HG03175 (cell line): ENCODE data around the gene SLC43A2.
"Not testable (repeated sequence)": the region's sequence is repeated elsewhere in the genome, so short reads cannot be mapped to it uniquely, and the experiment has no call there.

Source experiments
- ATAC-seq: cut with Tn5 transposase; IDR thresholded peaks from one replicate; pipeline ENCODE4 v1.9.1; 2021; ENCODE audit warnings: mild to moderate bottlenecking, moderate library complexity; ENCODE audit not compliant: unreplicated experiment

The SLC43A2 gene

DNA sequence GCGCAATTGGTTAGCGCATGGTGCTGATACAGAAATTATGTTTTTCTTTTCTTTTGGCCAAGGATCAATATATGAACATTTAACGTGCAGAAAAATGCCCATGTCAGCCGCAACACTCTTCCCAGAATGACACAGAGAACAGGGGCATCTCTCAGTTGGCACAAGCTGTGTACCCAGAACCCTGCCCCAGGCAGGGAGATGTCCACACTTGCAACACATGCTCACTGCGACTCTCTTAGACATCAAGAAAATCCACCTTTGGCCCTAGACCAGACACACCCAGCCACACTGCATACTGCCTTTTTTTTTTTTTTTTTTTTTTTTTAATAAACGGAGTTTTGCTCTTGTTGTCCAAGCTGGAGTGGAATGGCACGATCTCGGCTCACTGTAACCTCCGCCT lies 83.0 kb downstream of the SLC43A2 start:
- no peak for ATAC-seq

DNA sequence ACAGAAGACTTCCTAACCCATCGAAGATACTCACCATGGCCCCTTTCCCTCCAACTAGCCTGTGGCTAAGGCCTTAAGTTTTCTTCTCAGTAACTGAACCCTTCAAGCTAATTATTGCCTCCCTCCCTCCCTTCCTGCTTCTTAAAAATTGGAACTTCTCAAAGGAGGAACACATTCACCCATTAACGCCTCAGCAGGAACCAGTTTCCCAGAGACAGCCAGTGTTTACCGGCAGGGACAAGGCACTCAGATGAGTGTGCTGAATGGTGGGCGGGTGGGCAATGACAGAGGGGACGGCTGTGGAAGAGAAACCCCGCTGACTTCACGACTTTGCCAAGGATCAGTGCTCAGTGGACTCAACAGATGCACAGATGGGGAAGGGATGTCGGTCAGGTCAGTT lies 86.3 kb downstream of the SLC43A2 start:
- ATAC-seq, result no peak

DNA sequence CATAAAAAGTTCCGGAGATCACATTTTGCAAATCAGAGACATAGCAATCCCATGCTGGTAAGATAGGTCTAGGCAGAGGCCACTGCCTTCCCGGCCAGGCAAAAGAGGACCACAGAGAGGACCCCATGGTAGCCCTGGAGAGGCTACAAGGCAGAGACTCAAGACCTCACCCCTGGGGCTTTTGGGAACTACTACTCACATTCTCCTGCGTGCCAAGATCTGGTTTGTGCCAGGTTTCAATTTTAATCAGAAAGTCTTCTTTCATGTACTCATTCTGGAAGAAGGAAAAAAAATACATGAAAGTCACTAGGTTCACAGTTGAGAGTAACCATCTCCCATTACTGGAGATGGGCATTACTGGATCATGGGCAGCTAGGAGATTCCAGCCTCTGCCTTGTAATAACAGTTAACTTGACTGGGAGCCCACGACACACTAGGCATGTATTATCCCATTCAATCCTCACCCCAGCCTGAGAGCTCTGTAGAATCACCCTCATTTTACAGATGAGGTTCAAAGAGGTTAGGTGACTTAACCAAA lies 87.2 kb downstream of the SLC43A2 start:
- ATAC-seq, result no peak

DNA sequence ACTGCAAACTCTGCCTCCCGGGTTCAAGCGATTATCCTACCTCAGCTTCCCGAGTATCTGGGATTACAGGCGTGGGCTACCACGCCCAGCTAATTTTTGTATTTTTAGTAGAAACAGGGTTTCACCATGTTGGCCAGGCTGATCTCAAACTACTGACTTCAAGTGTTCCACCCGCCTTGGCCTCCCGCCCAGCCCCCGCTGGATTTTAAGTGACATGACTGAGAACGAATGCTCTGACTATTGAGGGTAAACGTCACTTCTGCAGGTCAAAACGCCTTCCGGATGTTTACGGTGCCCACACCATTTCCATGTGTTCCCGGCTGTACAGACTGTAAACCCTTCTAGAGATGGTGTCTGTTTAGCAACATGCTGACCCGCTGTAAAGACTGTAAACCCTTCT lies 88.8 kb downstream of the SLC43A2 start:
- ATAC-seq, result no peak

DNA sequence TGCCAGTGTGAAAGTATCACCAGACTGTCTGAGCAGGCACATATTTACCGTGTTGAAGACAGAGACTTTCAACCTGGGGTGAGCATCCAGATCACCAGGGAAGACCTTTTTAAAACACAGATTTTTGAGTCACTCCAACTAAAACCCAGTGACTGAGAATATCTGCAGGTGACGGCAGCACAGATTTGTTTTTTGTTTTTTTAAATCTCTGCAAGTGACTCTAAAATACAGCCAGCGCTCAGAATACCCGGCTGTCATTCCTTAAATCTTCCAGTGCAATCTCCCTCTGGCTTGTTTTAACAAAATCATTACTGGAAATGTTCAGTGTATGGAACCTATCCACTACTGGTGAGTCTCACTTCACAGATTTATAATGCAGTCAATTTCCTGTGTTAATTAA lies 92.9 kb downstream of the SLC43A2 start:
- no peak for ATAC-seq

DNA sequence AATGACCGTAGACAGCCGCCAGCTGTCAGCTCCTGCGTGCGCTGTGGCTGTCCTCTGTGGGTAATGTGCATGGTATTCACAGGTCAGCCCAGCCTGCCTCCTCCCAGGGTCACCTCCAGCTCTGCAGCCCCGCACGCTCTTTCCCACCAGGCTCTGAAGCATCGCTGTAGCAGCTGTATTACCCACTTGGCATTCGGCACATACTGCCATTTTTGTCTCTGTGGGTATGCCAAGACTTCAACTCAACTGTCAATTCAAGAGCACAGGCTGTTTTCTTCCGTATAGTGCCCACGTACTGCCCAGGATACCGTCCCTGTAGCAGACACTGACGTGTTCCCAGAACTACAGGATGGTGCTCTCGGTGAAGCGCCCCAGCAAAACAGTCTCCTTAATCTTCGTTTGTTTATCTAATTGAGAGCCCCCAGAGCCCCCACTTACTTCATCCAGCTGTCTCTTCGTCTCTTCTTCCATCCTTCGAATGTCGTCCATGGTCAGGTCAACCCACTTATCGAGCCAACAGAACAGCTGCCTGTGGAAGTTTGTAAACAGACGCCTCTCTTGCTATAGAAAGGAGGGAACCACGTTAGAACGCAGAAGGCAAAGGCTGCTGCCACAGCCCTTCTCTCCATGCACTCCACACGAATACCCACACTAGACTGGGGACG lies 94.8 kb downstream of the SLC43A2 start:
- no peak for ATAC-seq

DNA sequence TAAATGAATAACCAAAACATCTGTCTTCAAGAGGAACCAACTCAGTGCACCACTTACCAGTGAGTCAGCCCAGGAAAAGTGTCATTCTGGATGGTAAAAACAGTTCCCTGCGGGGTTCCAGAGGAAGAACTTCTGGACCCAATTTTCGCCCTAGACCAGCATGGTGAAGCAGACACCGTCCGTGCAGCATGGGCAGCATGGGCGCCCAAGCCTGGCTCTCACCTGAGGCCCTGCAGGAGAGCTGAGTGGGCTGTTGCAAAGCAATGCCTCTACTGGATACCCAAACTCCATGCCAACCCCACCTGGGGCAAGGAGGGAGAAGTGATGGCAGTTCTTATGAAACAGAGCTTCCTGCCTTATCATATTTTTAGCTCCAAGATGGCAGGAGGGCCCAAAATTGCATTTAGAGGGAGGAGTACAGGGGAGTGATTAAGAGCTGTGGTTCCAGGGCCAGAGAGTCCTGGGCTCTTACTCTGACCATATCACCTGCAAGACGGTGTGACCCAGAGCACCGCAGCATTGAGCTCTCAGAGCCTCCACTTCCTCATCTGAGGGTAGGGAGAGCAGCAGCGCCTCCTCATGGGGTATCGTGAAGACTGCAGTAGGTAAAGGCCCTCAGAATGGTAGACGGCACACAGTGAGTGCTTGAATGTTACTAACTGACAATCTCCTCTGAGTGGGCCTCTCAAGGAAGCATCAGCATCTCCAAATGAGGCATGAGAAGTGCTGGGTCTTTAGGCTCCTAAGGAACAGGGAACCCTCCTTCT lies 95.6 kb downstream of the SLC43A2 start:
- no peak for ATAC-seq

DNA sequence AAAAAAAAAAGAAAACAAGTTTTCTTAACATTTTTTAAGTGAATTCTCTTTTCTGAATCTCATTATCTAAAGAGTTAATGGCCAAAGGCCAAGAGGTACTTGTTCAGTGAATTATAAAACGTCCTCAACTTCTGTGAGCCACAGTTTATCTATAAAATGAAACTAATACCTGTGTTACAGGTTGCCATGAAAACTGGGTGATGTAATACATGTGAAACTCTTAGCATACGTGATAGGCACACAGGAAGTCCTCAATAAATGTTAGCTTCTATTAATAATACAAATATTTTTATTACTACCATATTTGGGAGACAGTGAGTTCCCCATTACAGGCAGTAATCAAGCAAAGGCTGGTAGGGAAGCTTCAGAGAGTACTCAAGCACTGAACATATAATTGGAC lies 98.8 kb downstream of the SLC43A2 start:
- ATAC-seq, result no peak

DNA sequence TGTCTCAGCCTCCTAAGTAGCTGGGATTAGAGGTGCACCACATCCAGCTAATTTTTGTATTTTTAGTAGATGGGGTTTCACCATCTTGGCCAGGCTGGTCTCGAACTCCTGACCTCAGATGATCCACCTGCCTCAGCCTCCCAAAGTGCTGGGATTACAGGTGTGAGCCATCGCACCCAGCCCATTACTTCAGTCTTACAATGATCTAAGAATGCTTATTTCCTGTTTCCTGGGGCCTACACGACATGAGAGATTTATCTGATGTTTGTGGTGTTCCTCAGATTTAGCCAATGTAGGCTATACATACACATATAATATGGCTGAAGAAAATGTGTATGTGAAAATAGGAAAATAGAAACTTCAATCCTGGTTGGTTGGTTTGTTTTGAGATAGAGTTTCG lies 101.8 kb downstream of the SLC43A2 start:
- not testable (repeated sequence) for ATAC-seq

DNA sequence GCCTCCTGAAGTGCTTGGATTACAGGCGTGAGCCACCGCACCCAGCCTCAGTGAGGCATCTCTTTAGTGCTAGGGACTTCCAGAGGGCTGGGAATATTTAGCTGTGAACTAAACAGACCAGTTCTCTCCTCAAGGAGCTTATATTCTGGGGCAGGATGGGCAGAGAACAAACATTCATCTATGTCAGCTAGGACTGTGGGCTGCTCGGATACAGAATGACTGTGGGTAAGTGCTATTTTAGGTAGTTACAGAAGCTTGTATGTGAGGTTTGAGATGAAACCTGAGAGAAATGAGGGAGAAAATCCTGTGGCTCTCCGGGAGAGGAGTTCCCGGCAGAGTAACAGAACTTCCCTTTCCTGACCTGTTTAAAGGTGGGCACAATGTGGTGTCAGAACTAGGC lies 106.0 kb downstream of the SLC43A2 start:
- no peak for ATAC-seq

DNA sequence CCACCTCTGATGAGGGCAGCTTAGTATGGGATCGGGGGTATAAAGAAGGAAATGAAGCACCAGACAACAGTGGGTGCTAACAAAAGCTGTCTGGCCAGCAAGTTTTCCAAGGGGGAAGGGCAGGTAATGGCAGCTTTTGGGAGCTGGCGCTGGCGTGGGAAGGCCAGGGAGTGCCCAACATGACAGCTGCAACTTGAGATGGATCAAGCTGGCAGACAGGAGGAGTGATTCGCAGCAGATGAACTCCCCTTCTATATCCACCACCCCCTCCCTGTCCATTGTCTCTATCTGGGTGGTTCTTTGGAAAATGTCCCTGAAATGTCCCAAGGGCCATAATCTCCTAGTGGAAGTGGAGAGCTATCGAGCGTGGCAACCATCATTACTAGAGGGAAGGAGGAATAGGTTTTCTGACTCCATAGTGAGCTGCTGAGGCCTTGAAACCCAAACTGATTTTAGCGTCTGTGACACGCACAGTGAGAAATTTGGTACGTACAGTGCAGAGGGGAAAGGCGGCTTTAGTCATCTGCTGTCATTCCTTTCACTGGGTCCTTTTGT lies 107.5 kb downstream of the SLC43A2 start:
- ATAC-seq, result no peak

DNA sequence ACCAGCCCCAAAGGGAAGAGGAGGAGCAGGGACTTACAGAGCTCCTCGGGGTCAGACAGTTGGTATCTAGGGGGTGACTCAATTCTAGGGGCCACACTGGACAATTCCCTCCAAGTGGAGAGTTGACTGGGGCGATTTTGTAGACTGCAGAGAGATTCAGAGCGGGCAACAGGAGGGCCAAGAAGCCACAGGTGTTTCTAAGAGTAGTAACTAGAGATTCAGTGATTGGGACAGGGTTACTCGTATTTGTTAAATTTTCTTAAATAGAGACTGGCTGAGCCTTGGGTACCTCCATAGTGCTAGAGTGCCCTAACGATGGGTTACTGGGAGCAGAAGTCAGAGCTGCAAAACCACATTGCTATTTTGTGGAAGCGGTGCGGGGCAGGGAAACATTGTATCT lies 109.0 kb downstream of the SLC43A2 start:
- no peak for ATAC-seq
